Stimulated activated CD4-positive, alpha-beta T cell treated with anti-CD3 and anti-CD28 coated beads, Interleukin-12 subunit alpha, Interleukin-12 subunit beta, amount 100 ng/mL, for 4 hours (primary cell): ENCODE results near the gene TFDP3.

Experiments used
- DNase-seq: peaks from one replicate; pipeline ENCODE4 v3.0.0-alpha.2; 2020

The TFDP3 gene

GRCh38 chrX:133185119-133185518 is 33.0 kb downstream of the TFDP3 start:
- DNase-seq = no peak

DNA sequence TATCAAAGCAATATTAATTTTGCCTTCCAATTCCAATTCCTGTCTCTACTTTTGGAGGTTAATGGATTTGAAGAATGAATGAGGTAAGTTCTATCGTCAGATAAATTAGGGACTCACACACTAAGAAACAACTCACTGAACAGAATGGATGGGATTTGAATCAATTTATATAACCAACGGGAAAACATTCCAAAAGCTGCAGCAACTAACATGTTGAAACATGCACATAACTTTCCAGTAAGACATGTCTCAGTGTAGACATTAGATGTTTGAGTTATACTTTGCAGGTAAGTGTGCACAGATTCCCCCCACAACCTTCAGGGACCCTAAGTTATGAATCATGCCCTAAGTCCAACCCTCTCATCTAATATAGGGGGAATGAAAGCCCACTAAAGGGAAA is 34.3 kb downstream of the TFDP3 start:
- DNase-seq = no peak

DNA sequence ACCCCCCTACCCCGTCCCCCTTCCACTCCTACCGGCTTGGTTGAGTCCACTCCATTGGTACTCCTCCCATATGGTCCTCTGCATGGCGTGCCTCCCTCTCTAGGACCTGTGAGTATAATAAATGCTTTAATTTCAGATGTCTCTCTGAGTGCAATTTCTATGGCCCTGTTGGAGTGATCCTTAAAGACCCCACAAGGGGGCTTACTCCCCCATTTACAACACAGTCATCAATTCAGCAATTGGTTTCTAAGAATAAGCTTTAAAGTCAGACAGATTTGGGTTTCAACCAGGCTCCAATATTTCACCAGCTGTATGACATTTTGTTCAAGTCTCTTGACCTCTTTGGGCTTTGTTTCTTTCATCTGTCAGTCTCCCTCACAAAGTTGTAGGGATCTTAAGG is 38.7 kb downstream of the TFDP3 start:
- DNase-seq = no peak

DNA sequence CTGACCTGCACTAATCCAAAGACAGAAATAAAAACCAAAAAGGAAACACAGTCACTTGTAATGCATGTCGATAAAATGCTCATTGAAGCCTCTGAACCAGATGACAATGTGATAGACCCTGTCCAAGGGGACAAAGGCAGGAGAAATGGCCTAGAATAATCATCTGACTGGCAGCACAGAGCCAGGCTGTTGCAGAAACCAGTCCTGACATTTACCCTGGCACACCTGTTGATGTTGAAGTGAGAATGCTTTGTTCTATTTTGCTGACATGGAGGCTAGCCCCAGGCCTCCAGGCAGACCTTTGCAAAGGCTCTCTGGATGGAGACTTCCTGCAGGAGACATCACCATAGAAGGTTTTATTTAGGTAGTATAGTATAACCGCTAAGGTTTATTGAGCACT is 41.0 kb downstream of the TFDP3 start:
- no peak for DNase-seq

GRCh38 chrX:133175605-133176004 is 42.5 kb downstream of the TFDP3 start:
- no peak for DNase-seq

GRCh38 chrX:133175162-133175561 is 43.0 kb downstream of the TFDP3 start:
- no peak for DNase-seq

GRCh38 chrX:133171962-133172708 is 46.0 kb downstream of the TFDP3 start:
- no peak for DNase-seq
